Loucy (cell line): ENCODE results near the gene FAM20C.

Experiments
- H2AFZ ChIP-seq: fragments of 200-600 bp; sonication (generic); 2 replicates; pipeline ENCODE4 v1.6.0; 2016; ENCODE audit warnings: antibody characterized with exemption, mild to moderate bottlenecking, low read length, moderate library complexity
- H3F3A ChIP-seq: fragments of 200-600 bp; 2 replicates; pipeline ENCODE4 v1.6.0; 2016; ENCODE audit warnings: antibody characterized with exemption, low read depth, mild to moderate bottlenecking
- H3K27me3 ChIP-seq: fragments of 200-600 bp; sonication (generic); 2 replicates; pipeline ENCODE4 v1.6.1; 2014; ENCODE audit warnings: low read length, mild to moderate bottlenecking; ENCODE audit not compliant: insufficient read depth, poor library complexity, severe bottlenecking
- H3K36me3 ChIP-seq: fragments of 200-600 bp; sonication (generic); 2 replicates; pipeline ENCODE4 v1.6.1; 2016; ENCODE audit warnings: low read length; ENCODE audit not compliant: insufficient read depth
- H3K4me1 ChIP-seq: fragments of 200-600 bp; sonication (generic); 2 replicates; pipeline ENCODE4 v1.5.1; 2014; ENCODE audit warnings: low read length, mild to moderate bottlenecking; ENCODE audit not compliant: insufficient read depth, poor library complexity, severe bottlenecking
- H3K4me2 ChIP-seq: fragments of 200-600 bp; sonication (generic); 2 replicates; pipeline ENCODE4 v1.6.0; 2014; ENCODE audit warnings: antibody characterized with exemption, low read length, low read depth, mild to moderate bottlenecking; ENCODE audit not compliant: poor library complexity, severe bottlenecking
- H3K4me3 ChIP-seq: fragments of 200-600 bp; sonication (generic); 2 replicates; pipeline ENCODE4 v1.5.1; 2014; ENCODE audit warnings: low read length, mild to moderate bottlenecking, mixed read lengths; ENCODE audit not compliant: poor library complexity, severe bottlenecking
- H3K79me2 ChIP-seq: fragments of 200-600 bp; sonication (generic); 2 replicates; pipeline ENCODE4 v1.6.1; 2014; ENCODE audit warnings: low read length; ENCODE audit not compliant: insufficient read depth
- H3K9ac ChIP-seq: fragments of 200-600 bp; sonication (generic); 2 replicates; pipeline ENCODE4 v1.6.0; 2014; ENCODE audit warnings: mild to moderate bottlenecking, low read depth, low read length, moderate library complexity; ENCODE audit not compliant: poor library complexity, severe bottlenecking
- H3K9me2 ChIP-seq: fragments of 200-600 bp; sonication (generic); replicated peaks from 2 replicates; pipeline ENCODE4 v1.6.1; 2016; ENCODE audit warnings: low read depth, low read length, mixed read lengths
- H3K9me3 ChIP-seq: fragments of 200-600 bp; sonication (generic); 2 replicates; pipeline ENCODE4 v1.6.1; 2014; ENCODE audit warnings: mild to moderate bottlenecking, antibody characterized with exemption, low read length, low read depth; ENCODE audit not compliant: insufficient read depth
- H4K20me1 ChIP-seq: fragments of 200-600 bp; sonication (generic); 2 replicates; pipeline ENCODE4 v1.6.0; 2014; ENCODE audit warnings: antibody characterized with exemption, low read length, mild to moderate bottlenecking; ENCODE audit not compliant: insufficient read depth, poor library complexity, severe bottlenecking
- CTCF ChIP-seq: fragments of 200-600 bp; sonication (generic); conservative IDR thresholded peaks from 2 replicates; pipeline ENCODE4 v1.5.1; 2014; ENCODE audit warnings: mild to moderate bottlenecking, antibody characterized with exemption, low read length
- EZH2phosphoT487 ChIP-seq: fragments of 200-600 bp; IDR thresholded peaks from 2 replicates; pipeline ENCODE4 v1.6.1; 2018; ENCODE audit warnings: antibody characterized with exemption, mild to moderate bottlenecking, moderate library complexity, borderline replicate concordance

Gene FAM20C

GRCh38 chr7:256461-256940, 64.1 kb downstream of the FAM20C start:
- Histone ChIP-seq H3K4me3 (no peak overlapping the region), H2AFZ (no peak overlapping the region), H3K4me1 (no peaks in the 10 kb centered on the region), H3K27me3 (no peaks in the 10 kb centered on the region), H3K4me2 (no peak overlapping the region), H3K36me3 (no peaks in the 10 kb centered on the region), H3K9me3 (peaks cover 34% of the 10 kb centered on the region; the same call in 1 of the 2 replicates), H3K9me2 (no peaks in the 10 kb centered on the region), H3K9ac (no peak overlapping the region), H3K79me2 (no peaks in the 10 kb centered on the region), H4K20me1 (no peaks in the 10 kb centered on the region), H3F3A (no peaks in the 10 kb centered on the region)
- TF ChIP-seq EZH2phosphoT487 (no peak), CTCF (no peak)

- no peaks in the 10 kb centered on the region for H3K27me3 ChIP-seq
- H3K9ac ChIP-seq: no peak overlapping the region
- H3F3A ChIP-seq: no peaks in the 10 kb centered on the region
- H2AFZ ChIP-seq: no peak overlapping the region
- peaks cover 40% of the 10 kb centered on the region; the same call in 1 of the 2 replicates for H3K9me3 ChIP-seq
- H3K79me2 ChIP-seq: no peaks in the 10 kb centered on the region
- no peaks in the 10 kb centered on the region for H3K9me2 ChIP-seq
- H3K4me3 ChIP-seq: no peak overlapping the region
- H3K36me3 ChIP-seq: no peaks in the 10 kb centered on the region
- no peak overlapping the region for H3K4me2 ChIP-seq
- no peaks in the 10 kb centered on the region for H4K20me1 ChIP-seq
- no peak for TF ChIP-seq EZH2phosphoT487
- no peak for TF ChIP-seq CTCF
- no peaks in the 10 kb centered on the region for H3K4me1 ChIP-seq
These were observed 64.7 kb downstream of the FAM20C start for GRCh38 chr7:256981-257646.

- H3K4me2 ChIP-seq: no peak overlapping the region
- no peaks in the 10 kb centered on the region for H3K27me3 ChIP-seq
- H3K9me3 ChIP-seq: peaks cover 45% of the 10 kb centered on the region; the same call in 1 of the 2 replicates
- H3K9me2 ChIP-seq: no peaks in the 10 kb centered on the region
- no peaks in the 10 kb centered on the region for H3K79me2 ChIP-seq
- no peaks in the 10 kb centered on the region for H3F3A ChIP-seq
- H2AFZ ChIP-seq: no peak overlapping the region
- TF ChIP-seq CTCF: no peak
- no peak for TF ChIP-seq EZH2phosphoT487
- no peaks in the 10 kb centered on the region for H3K36me3 ChIP-seq
- no peak overlapping the region for H3K9ac ChIP-seq
- H4K20me1 ChIP-seq: no peaks in the 10 kb centered on the region
- H3K4me3 ChIP-seq: no peak overlapping the region
- H3K4me1 ChIP-seq: no peaks in the 10 kb centered on the region
These were observed 65.2 kb downstream of the FAM20C start for GRCh38 chr7:257647-257992.
